ENCODE data around the gene SCIMP.
"Not testable (repeated sequence)": the region's sequence is repeated elsewhere in the genome, so short reads cannot be mapped to it uniquely, and the experiment has no call there.

Gene SCIMP

DNA sequence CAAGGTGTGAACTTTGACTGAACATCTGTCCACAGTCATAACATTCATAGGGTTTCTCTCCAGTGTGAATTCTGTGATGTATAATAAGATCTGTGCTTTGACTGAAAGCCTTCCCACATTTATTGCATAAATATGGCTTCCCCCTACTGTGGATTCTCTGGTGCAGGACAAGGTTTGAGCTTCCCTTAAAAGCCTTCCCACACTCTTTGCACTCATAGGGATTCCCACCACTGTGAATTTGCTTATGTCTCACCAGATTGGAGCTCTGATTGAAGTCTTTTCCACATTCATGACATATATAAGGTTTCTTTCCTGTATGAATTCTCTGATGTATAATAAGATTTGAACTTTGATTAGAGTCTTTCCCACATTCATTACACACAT lies 51.3 kb downstream of the SCIMP start:
- no peak overlapping the region for H3K9ac ChIP-seq (ENCODE audit: low read length)
- peaks cover 33% of the 10 kb centered on the region for H3K36me3 ChIP-seq (replicated peaks; ENCODE audit: low read depth, low read length)
- H3K9me3 ChIP-seq (ENCODE audit: insufficient read depth, low read length) = peaks cover 21% of the 10 kb centered on the region; the same call in 1 of the 2 replicates

DNA sequence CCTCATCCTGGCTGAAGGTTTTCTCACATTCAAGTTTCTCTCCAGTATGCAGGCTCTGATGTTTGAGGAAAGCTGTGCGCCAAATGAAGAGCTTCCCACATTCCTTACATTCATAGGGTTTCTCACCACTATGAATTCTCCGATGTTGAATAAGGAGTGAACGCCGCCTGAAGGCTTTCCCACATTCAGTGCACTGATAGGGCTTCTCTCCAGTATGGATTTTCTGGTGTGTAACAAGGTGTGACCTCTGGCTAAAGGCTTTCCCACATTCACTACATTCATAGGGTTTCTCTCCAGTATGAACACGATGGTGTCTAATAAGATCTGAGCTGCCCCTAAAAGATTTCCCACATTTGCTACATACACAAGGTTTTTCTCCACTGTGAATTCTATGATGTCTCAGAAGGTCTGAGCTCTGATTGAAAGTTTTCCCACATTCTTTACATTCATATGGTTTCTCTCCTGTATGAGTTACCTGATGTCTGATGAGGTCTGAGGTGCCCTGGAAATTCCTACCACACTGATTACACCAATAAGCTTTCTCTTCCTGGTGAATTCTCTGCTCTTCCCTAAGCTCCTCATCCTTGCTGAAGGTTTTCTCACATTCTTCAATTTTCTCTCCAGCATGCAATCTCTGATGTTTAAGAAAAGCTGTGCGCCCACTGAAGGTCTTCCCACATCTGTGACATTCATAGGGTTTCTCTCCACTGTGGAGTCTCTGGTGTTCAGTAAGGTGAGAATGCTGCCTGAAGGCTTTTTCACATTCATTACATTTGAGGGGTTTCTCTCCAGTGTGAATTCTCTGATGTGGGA lies 51.9 kb downstream of the SCIMP start:
- no peaks in the 10 kb centered on the region for H3K79me2 ChIP-seq (ENCODE audit: low read length)
- H3K4me3 ChIP-seq (ENCODE audit: low read length) = no peak overlapping the region
- no peaks in the 10 kb centered on the region for H3K27me3 ChIP-seq (ENCODE audit: low read depth, low read length)
- no peak overlapping the region for H3K9ac ChIP-seq (ENCODE audit: low read length)
- no peak overlapping the region for H2AFZ ChIP-seq (ENCODE audit: low read depth, low read length)
- peaks cover 21% of the 10 kb centered on the region; the same call in 1 of the 2 replicates for H3K9me3 ChIP-seq (ENCODE audit: insufficient read depth, low read length)
- no peaks in the 10 kb centered on the region for H3K4me1 ChIP-seq (ENCODE audit: low read length)
- peaks cover 27% of the 10 kb centered on the region for H3K36me3 ChIP-seq (replicated peaks; ENCODE audit: low read depth, low read length)
- H4K20me1 ChIP-seq (ENCODE audit: insufficient read depth, low read length) = no peaks in the 10 kb centered on the region
- no peak overlapping the region for H3K4me2 ChIP-seq (ENCODE audit: low read length)
- no peak overlapping the region for H3K27ac ChIP-seq (ENCODE audit: low read length)
- TF ChIP-seq, protein P1, sequence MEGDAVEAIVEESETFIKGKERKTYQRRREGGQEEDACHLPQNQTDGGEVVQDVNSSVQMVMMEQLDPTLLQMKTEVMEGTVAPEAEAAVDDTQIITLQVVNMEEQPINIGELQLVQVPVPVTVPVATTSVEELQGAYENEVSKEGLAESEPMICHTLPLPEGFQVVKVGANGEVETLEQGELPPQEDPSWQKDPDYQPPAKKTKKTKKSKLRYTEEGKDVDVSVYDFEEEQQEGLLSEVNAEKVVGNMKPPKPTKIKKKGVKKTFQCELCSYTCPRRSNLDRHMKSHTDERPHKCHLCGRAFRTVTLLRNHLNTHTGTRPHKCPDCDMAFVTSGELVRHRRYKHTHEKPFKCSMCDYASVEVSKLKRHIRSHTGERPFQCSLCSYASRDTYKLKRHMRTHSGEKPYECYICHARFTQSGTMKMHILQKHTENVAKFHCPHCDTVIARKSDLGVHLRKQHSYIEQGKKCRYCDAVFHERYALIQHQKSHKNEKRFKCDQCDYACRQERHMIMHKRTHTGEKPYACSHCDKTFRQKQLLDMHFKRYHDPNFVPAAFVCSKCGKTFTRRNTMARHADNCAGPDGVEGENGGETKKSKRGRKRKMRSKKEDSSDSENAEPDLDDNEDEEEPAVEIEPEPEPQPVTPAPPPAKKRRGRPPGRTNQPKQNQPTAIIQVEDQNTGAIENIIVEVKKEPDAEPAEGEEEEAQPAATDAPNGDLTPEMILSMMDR (IDR thresholded peaks at IDR 0.05; ENCODE audit: low read depth, low read length) = no peak
- TF ChIP-seq EZH2phosphoT487 (IDR thresholded peaks at IDR 0.05; ENCODE audit: low read depth) = no peak

More for the DNA sequence above, 51.3 kb downstream of the SCIMP start:
- TF ChIP-seq, protein P1 (IDR thresholded peaks at IDR 0.05; ENCODE audit: low read depth, low read length) = no peak
- TF ChIP-seq EZH2phosphoT487 (IDR thresholded peaks at IDR 0.05; ENCODE audit: low read depth) = no peak
- Histone ChIP-seq H3K27me3 (ENCODE audit: low read depth, low read length) (no peaks in the 10 kb centered on the region), H3K4me2 (ENCODE audit: low read length) (no peak overlapping the region), H3K27ac (ENCODE audit: low read length) (no peak overlapping the region), H4K20me1 (ENCODE audit: insufficient read depth, low read length) (no peaks in the 10 kb centered on the region), H3K4me3 (ENCODE audit: low read length) (no peak overlapping the region), H2AFZ (ENCODE audit: low read depth, low read length) (no peak overlapping the region), H3K4me1 (ENCODE audit: low read length) (no peaks in the 10 kb centered on the region), H3K79me2 (ENCODE audit: low read length) (no peaks in the 10 kb centered on the region)

DNA sequence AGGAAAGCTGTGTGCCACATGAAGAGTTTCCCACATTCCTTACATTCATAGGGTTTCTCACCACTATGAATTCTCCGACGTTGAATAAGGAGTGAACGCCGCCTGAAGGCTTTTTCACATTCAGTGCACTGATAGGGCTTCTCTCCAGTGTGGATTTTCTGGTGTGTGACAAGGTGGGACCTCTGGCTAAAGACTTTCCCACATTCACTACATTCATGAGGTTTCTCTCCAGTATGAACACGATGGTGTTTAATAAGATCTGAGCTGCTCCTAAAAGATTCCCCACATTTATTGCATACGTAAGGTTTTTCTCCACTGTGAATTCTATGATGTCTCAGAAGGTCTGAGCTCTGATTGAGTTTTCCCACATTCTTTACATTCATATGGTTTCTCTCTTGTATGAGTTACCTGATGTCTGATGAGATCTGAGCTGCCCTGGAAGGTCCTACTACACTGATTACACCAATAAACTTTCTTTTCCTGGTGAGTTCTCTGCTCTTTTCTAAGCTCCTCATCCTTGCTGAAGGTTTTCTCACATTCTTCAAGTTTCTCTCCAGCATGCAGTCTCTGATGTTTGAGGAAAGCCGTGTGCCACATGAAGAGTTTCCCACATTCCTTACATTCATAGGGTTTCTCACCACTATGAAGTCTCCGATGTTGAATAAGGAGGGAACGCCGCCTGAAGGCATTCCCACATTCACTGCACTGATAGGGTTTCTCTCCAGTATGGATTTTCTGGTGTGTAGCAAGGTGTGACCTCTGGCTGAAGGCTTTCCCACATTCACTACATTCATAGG lies 53.0 kb downstream of the SCIMP start:
- no peaks in the 10 kb centered on the region for H4K20me1 ChIP-seq (ENCODE audit: insufficient read depth, low read length)
- TF ChIP-seq EZH2phosphoT487 (IDR thresholded peaks at IDR 0.05; ENCODE audit: low read depth) = no peak
- TF ChIP-seq, protein P1 (IDR thresholded peaks at IDR 0.05; ENCODE audit: low read depth, low read length) = no peak
- no peak overlapping the region for H3K4me2 ChIP-seq (ENCODE audit: low read length)
- no peak overlapping the region for H3K4me3 ChIP-seq (ENCODE audit: low read length)
- H3K79me2 ChIP-seq (ENCODE audit: low read length) = no peaks in the 10 kb centered on the region
- no peak overlapping the region for H3K9ac ChIP-seq (ENCODE audit: low read length)
- no peaks in the 10 kb centered on the region for H3K27me3 ChIP-seq (ENCODE audit: low read depth, low read length)
- no peaks in the 10 kb centered on the region for H3K4me1 ChIP-seq (ENCODE audit: low read length)
- H3K27ac ChIP-seq (ENCODE audit: low read length) = no peak overlapping the region
- peaks cover 20% of the 10 kb centered on the region for H3K36me3 ChIP-seq (replicated peaks; ENCODE audit: low read depth, low read length)
- peaks cover 21% of the 10 kb centered on the region; the same call in 1 of the 2 replicates for H3K9me3 ChIP-seq (ENCODE audit: insufficient read depth, low read length)
- no peak overlapping the region for H2AFZ ChIP-seq (ENCODE audit: low read depth, low read length)

DNA sequence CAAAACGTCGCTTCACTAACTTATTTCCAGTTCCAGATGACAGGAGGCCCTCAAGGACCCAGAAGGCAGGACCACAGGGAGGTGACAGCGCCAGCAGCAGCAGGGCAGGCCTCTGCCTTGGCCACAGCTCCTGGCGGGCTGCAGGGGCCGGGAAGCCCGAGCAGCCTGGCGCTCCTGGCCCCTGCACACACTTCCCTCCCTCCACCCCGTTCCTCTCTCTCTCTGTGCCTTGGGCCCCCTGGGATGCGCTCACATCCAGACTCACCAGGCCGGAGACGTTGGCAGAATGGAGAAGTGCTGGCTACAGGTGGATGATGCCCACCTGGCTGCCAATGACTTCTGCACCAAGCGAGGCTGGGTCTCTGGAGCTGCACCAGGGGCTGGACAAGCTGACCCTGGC lies 55.7 kb downstream of the SCIMP start:
- Histone ChIP-seq H3K27me3 (ENCODE audit: low read depth, low read length) (no peaks in the 10 kb centered on the region), H3K27ac (ENCODE audit: low read length) (no peak overlapping the region), H3K36me3 (replicated peaks; ENCODE audit: low read depth, low read length) (peaks cover 16% of the 10 kb centered on the region), H3K4me1 (ENCODE audit: low read length) (no peaks in the 10 kb centered on the region), H4K20me1 (ENCODE audit: insufficient read depth, low read length) (no peaks in the 10 kb centered on the region), H3K9me3 (ENCODE audit: insufficient read depth, low read length) (peaks cover 21% of the 10 kb centered on the region; the same call in 1 of the 2 replicates), H3K9ac (ENCODE audit: low read length) (no peak overlapping the region), H3K79me2 (ENCODE audit: low read length) (no peaks in the 10 kb centered on the region), H2AFZ (ENCODE audit: low read depth, low read length) (no peak overlapping the region), H3K4me2 (ENCODE audit: low read length) (no peak overlapping the region), H3K4me3 (ENCODE audit: low read length) (no peak overlapping the region)
- no peak for TF ChIP-seq EZH2phosphoT487 (IDR thresholded peaks at IDR 0.05; ENCODE audit: low read depth)
- TF ChIP-seq, protein P1 (IDR thresholded peaks at IDR 0.05; ENCODE audit: low read depth, low read length) = no peak

DNA sequence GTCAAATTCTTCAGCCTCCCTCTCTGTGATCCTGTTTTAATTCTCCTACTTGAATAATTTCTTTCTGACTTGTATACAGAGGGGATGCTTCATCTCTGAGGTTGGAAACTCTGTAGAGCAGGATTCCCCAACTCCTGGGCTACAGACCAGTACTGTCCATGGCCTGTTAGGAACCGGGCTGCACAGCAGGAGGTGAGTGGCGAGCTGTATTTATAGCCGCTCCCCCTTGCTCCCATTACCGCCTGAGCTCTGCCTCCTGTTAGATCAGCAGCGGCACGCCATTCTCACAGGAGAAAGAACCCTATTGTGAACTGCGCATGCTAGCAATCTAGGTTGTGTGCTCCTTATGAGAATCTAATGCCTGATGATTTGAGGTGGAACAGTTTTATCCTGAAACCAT lies 59.6 kb downstream of the SCIMP start:
- not testable (repeated sequence) for H3K27me3 ChIP-seq (ENCODE audit: low read depth, low read length)

More for the DNA sequence above, 59.6 kb downstream of the SCIMP start:
- not testable (repeated sequence) for H2AFZ ChIP-seq (ENCODE audit: low read depth, low read length); H3K9me3 ChIP-seq (ENCODE audit: insufficient read depth, low read length); H3K79me2 ChIP-seq (ENCODE audit: low read length); H3K9ac ChIP-seq (ENCODE audit: low read length); H3K4me2 ChIP-seq (ENCODE audit: low read length); H4K20me1 ChIP-seq (ENCODE audit: insufficient read depth, low read length); H3K4me1 ChIP-seq (ENCODE audit: low read length); H3K36me3 ChIP-seq (replicated peaks; ENCODE audit: low read depth, low read length); H3K27ac ChIP-seq (ENCODE audit: low read length); H3K4me3 ChIP-seq (ENCODE audit: low read length)
